IMR-90 (cell line): ENCODE measurements around the gene NLGN1. TPM values are rescaled to one million over a fixed set of nuclear protein-coding genes. Genes with fewer than 3 reads are reported as not detected.

ENCODE experiments used
- ATAC-seq: fragments of 200-7000 bp; cut with Tn5 transposase; 2 replicates; pipeline ENCODE4 v1.9.1; 2020; ENCODE audit warnings: low read depth, mild to moderate bottlenecking, moderate library complexity
- BruUV-seq: library from RNA; stranded (reverse); fragments of 400-500 nt; replicated peaks from 2 replicates; lab custom pipeline; 2021; lab: Mats Ljungman, UMichigan
- CTCF ChIA-PET: fragments of 300-600 bp; formaldehyde crosslinking; extraction: SDS; loops from one replicate; lab custom pipeline; 2021; ENCODE audit warnings: antibody characterized with exemption; lab: Yijun Ruan, JAX
- POLR2A ChIA-PET: fragments of 300-600 bp; sonication (Branson Sonifier 250); formaldehyde crosslinking; loops from one replicate; lab custom pipeline; 2022; ENCODE audit warnings: antibody characterized with exemption; ENCODE audit not compliant: unreplicated experiment; lab: Charles Lee
- DNase-seq: peaks from one replicate; pipeline ENCODE4 v3.0.0; 2013
- H2AFZ ChIP-seq: replicated peaks from 2 replicates; pipeline ENCODE3; 2013; ENCODE audit warnings: low read length, mild to moderate bottlenecking; ENCODE audit not compliant: poor library complexity
- H2AK5ac ChIP-seq: 2 replicates; pipeline ENCODE4 v1.6.1; 2013; ENCODE audit warnings: low read depth, low read length, inconsistent platforms
- H2AK9ac ChIP-seq: replicated peaks from 2 replicates; pipeline ENCODE3; 2013; ENCODE audit warnings: mild to moderate bottlenecking, low read depth, low read length, moderate library complexity; ENCODE audit not compliant: poor library complexity
- H2BK120ac ChIP-seq: 2 replicates; pipeline ENCODE4 v1.6.1; 2013; ENCODE audit warnings: low read depth, low read length, inconsistent platforms
- H2BK15ac ChIP-seq: 3 replicates; pipeline ENCODE4 v1.6.1; 2013; ENCODE audit warnings: low read depth, low read length, inconsistent platforms
- H2BK20ac ChIP-seq: 2 replicates; pipeline ENCODE4 v1.6.1; 2013; ENCODE audit warnings: low read depth, mild to moderate bottlenecking, inconsistent platforms, low read length, moderate library complexity
- H2BK5ac ChIP-seq: 2 replicates; pipeline ENCODE4 v1.6.1; 2013; ENCODE audit warnings: mild to moderate bottlenecking, low read depth, low read length, inconsistent platforms; ENCODE audit not compliant: poor library complexity, severe bottlenecking
- H3K14ac ChIP-seq: replicated peaks from 2 replicates; pipeline ENCODE4 v1.6.1; 2013; ENCODE audit warnings: low read depth, low read length, inconsistent platforms
- H3K18ac ChIP-seq: 2 replicates; pipeline ENCODE4 v1.6.1; 2013; ENCODE audit warnings: low read depth, low read length, control low read depth
- H3K23ac ChIP-seq: 2 replicates; pipeline ENCODE4 v1.6.1; 2013; ENCODE audit warnings: low read depth, low read length, inconsistent platforms
- H3K27ac ChIP-seq: 2 replicates; pipeline ENCODE4 v1.5.1; 2013; ENCODE audit warnings: mild to moderate bottlenecking, control low read depth, low read length; ENCODE audit not compliant: insufficient read depth
- H3K27me3 ChIP-seq: 2 replicates; pipeline ENCODE4 v1.6.1; 2013; ENCODE audit warnings: low read length; ENCODE audit not compliant: control insufficient read depth, insufficient read depth
- H3K36me3 ChIP-seq: 2 replicates; pipeline ENCODE4 v1.6.1; 2013; ENCODE audit warnings: low read length, mixed read lengths; ENCODE audit not compliant: control insufficient read depth, insufficient read depth
- H3K4ac ChIP-seq: 2 replicates; pipeline ENCODE4 v1.6.1; 2013; ENCODE audit warnings: low read depth, low read length, inconsistent platforms
- H3K4me1 ChIP-seq: 2 replicates; pipeline ENCODE4 v1.6.1; 2013; ENCODE audit warnings: low read length, mixed read lengths; ENCODE audit not compliant: control insufficient read depth, insufficient read depth
- H3K4me2 ChIP-seq: 2 replicates; pipeline ENCODE4 v1.6.1; 2013; ENCODE audit warnings: low read depth, mild to moderate bottlenecking, control low read depth, low read length, moderate library complexity
- H3K4me3 ChIP-seq: 2 replicates; pipeline ENCODE4 v1.5.1; 2013; ENCODE audit warnings: low read depth, mild to moderate bottlenecking, control low read depth, low read length, moderate library complexity; ENCODE audit not compliant: insufficient read depth
- H3K56ac ChIP-seq: 2 replicates; pipeline ENCODE4 v1.6.1; 2013; ENCODE audit warnings: low read length, inconsistent platforms; ENCODE audit not compliant: insufficient read depth; ENCODE audit errors: extremely low read depth
- H3K79me1 ChIP-seq, 2 experiments: 2 replicates each; pipeline ENCODE4 v1.6.1; 2013; ENCODE audit warnings: low read length in 2 of 2, inconsistent platforms in 1 of 2, low read depth in 1 of 2
- H3K9ac ChIP-seq: 2 replicates; pipeline ENCODE4 v1.6.1; 2013; ENCODE audit warnings: low read depth, low read length, control low read depth
- H3K9me1 ChIP-seq: 2 replicates; pipeline ENCODE4 v1.6.1; 2013; ENCODE audit warnings: low read length, inconsistent platforms; ENCODE audit not compliant: insufficient read depth
- H3K9me3 ChIP-seq: 2 replicates; pipeline ENCODE4 v1.6.1; 2013; ENCODE audit warnings: low read length; ENCODE audit not compliant: control insufficient read depth, insufficient read depth
- H4K20me1 ChIP-seq: 2 replicates; pipeline ENCODE4 v1.6.1; 2013; ENCODE audit warnings: low read length, inconsistent platforms; ENCODE audit not compliant: insufficient read depth
- H4K5ac ChIP-seq: 2 replicates; pipeline ENCODE4 v1.6.1; 2013; ENCODE audit warnings: mild to moderate bottlenecking, low read depth, low read length, control low read depth
- H4K8ac ChIP-seq, 2 experiments: 2 replicates each; pipeline ENCODE4 v1.6.1; 2013; ENCODE audit warnings: low read depth in 2 of 2, low read length in 2 of 2, control low read depth in 1 of 2, inconsistent platforms in 1 of 2
- H4K91ac ChIP-seq: 2 replicates; pipeline ENCODE4 v1.6.1; 2013; ENCODE audit warnings: low read depth, low read length, inconsistent platforms; ENCODE audit not compliant: insufficient read depth
- CEBPB ChIP-seq: IDR thresholded peaks from 2 replicates; pipeline ENCODE4 v1.6.1; 2012; ENCODE audit warnings: low read depth, low read length, improper control_type of control experiment
- CTCF ChIP-seq: conservative IDR thresholded peaks from 2 replicates; pipeline ENCODE4 v1.5.1; 2012; ENCODE audit warnings: mild to moderate bottlenecking, low read depth, low read length, improper control_type of control experiment
- ELK1 ChIP-seq: fragments of 150-350 bp; IDR thresholded peaks from 2 replicates; pipeline ENCODE4 v1.6.1; 2016; ENCODE audit warnings: low read depth, mild to moderate bottlenecking, low read length, moderate library complexity, borderline replicate concordance
- FOS ChIP-seq: fragments of 150-350 bp; IDR thresholded peaks from 2 replicates; pipeline ENCODE4 v1.6.1; 2016; ENCODE audit warnings: low read depth, low read length
- NFE2L2 ChIP-seq: fragments of 150-350 bp; IDR thresholded peaks from 2 replicates; pipeline ENCODE4 v1.6.1; 2016; ENCODE audit warnings: low read depth, mild to moderate bottlenecking, low read length
- POLR2A ChIP-seq: IDR thresholded peaks from 2 replicates; pipeline ENCODE4 v1.6.1; 2012; ENCODE audit warnings: mild to moderate bottlenecking, low read depth, low read length
- RAD21 ChIP-seq: IDR thresholded peaks from 2 replicates; pipeline ENCODE4 v1.6.1; 2012; ENCODE audit warnings: low read length, improper control_type of control experiment
- RFX5 ChIP-seq: IDR thresholded peaks from 2 replicates; pipeline ENCODE4 v1.8.0; 2012; ENCODE audit warnings: low read depth, mild to moderate bottlenecking, low read length, moderate library complexity
- SMC3 ChIP-seq: fragments of 150-350 bp; IDR thresholded peaks from 2 replicates; pipeline ENCODE4 v1.6.1; 2016; ENCODE audit warnings: low read depth, mild to moderate bottlenecking, antibody characterized with exemption, low read length, moderate library complexity
- USF2 ChIP-seq: fragments of 150-350 bp; IDR thresholded peaks from 2 replicates; pipeline ENCODE4 v1.6.1; 2017; ENCODE audit warnings: mild to moderate bottlenecking, antibody characterized with exemption, low read length, low read depth
- whole genome bisulfite sequencing, 2 experiments: methylation state at CpG; one replicate each; pipeline versions ENCODE4 v1.1.5 to v1.1.7; 2013; ENCODE audit warnings: missing lambda C conversion rate in 2 of 2; ENCODE audit not compliant: insufficient read length in 1 of 2; ENCODE audit errors: extremely low coverage in 2 of 2; 5-methylcytosine and 5-hydroxymethylcytosine counted together
- dilution Hi-C: fragments of 300-500 bp; cut with HindIII; formaldehyde crosslinking; loops from one replicate; pipeline ENCODE4 v1.14.3; 2018; ENCODE audit warnings: low sequenced_read_pairs; ENCODE audit not compliant: unreplicated experiment
- in situ Hi-C: fragments of 300-500 bp; cut with MboI; formaldehyde crosslinking; loops from 3 replicates; pipeline ENCODE4 v1.14.3; 2019; ENCODE audit warnings: low sequenced_read_pairs, inconsistent platforms, mixed read lengths
- intact Hi-C: fragments of 100-400 bp; cut with micrococcal nuclease; formaldehyde crosslinking; loops from 2 replicates; pipeline ENCODE4 v1.10.0; 2022
- polyA plus RNA-seq, 3 experiments: library from polyadenylated mRNA; depleted of rRNA; stranded (reverse); fragments of >200 nt; gene quantifications; 2 replicates each; pipeline ENCODE4 v1.2.3, GENCODE V29; 2012; ENCODE audit warnings: low replicate concordance in 1 of 3
- total RNA-seq: library from RNA; depleted of rRNA; stranded (reverse); fragments of >200 nt; gene quantifications from 2 replicates; pipeline ENCODE4 v1.2.3, GENCODE V29; 2012

The NLGN1 gene
- total and polyA plus RNA-seq, 2 of the 4 experiments (the other 2 are of a cell fraction), result 1.8 to 12.5 TPM

- Histone ChIP-seq H3K4ac (no peak overlapping the region), H3K56ac (no peak overlapping the region), H3K4me1 (no peaks in the 10 kb centered on the region), H2BK15ac (no peak overlapping the region), H4K8ac (no peak overlapping the region), H3K4me2 (no peak overlapping the region), H2AFZ (no peak overlapping the region), H3K14ac (no peak overlapping the region), H3K23ac (no peak overlapping the region), H3K4me3 (no peak overlapping the region), H3K9ac (no peak overlapping the region), H3K36me3 (no peaks in the 10 kb centered on the region), H2BK20ac (no peak overlapping the region), H3K9me1 (no peaks in the 10 kb centered on the region), H4K20me1 (no peaks in the 10 kb centered on the region), H2AK5ac (no peak overlapping the region), H3K9me3 (no peaks in the 10 kb centered on the region), H2BK120ac (no peak overlapping the region), H4K5ac (no peak overlapping the region), H2AK9ac (no peak overlapping the region), H4K91ac (no peak overlapping the region), H3K27ac (no peak overlapping the region), H3K18ac (no peak overlapping the region), H3K79me1 (no peaks in the 10 kb centered on the region), H3K27me3 (no peaks in the 10 kb centered on the region), H2BK5ac (no peak overlapping the region)
- peak; percentile 86 for ATAC-seq
- CTCF ChIA-PET, result interaction anchor here (0.9 to 1.0 kb wide), 2 partner anchors 9 to 182 kb away, joined by 3 to 5 read pairs; no protein-coding TSS in a partner anchor
- no CpG with 5 or more reads among the region's 3 CpGs for WGBS, 2 experiments
- intact Hi-C loops (loop anchor here (1.0 to 2.0 kb wide), 2 partner anchors 25 to 181 kb away; partner anchors contain the start of gene NLGN1), dilution Hi-C loops (no loop called here), in situ Hi-C loops (no loop called here)
- no TSS peak for BruUV-seq
- TF ChIP-seq RFX5, result no peak
- TF ChIP-seq SMC3, result peak; percentile 59
- no peak for TF ChIP-seq POLR2A
- peak; percentile 59 for TF ChIP-seq RAD21
- no peak for TF ChIP-seq ELK1
- TF ChIP-seq FOS, result no peak
- TF ChIP-seq CTCF, result peak; percentile 63
- no peak for TF ChIP-seq USF2
- TF ChIP-seq NFE2L2, result no peak
- TF ChIP-seq CEBPB, result no peak
- POLR2A ChIA-PET, result no interaction called here
- peak; percentile 34 for DNase-seq
Observed at GRCh38 chr3:173371848-173372487, 25.6 kb upstream of the NLGN1 start.
